HG03064 (cell line): ENCODE data around the gene REX1BD.

ENCODE experiments used
- ATAC-seq: cut with Tn5 transposase; IDR thresholded peaks from one replicate; pipeline ENCODE4 v1.9.1; 2021; ENCODE audit warnings: low read depth; ENCODE audit not compliant: unreplicated experiment

The REX1BD gene

DNA sequence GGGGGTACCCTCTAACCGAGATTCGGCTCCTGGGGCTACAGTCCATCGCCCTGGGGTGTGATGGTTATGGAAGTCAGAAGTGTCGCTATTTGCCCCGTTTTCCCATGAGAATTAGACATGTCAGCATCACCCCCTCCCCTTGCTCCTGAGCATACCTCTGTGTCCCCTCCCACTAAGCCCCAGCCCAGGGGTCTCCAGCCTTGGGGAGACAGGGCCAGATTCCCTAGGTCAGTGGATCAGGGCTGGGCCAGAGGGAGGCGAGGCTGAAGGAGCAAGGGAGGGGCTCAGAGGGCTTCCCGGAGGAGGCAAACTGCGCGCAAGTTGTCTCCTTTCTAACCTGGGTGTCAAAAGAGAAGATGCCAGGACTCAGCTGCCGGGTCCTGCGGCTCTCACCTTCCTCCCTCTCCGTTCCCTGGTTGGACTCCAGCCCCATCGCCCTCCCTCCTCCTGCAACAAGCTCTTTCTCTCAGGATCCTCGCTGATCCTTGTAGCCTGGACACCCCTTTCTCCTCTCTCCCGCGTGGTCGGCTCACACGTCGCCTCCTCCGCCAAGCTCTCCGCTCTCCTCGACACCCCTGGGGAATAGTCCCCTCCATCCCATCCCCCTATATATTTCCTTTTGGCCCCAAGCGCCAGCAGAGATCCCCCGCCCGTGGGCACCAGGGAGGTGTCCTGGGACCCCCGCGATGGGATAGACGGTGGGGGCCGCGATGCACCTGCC, 23.6 kb downstream of the REX1BD start:
- no peak for ATAC-seq

DNA sequence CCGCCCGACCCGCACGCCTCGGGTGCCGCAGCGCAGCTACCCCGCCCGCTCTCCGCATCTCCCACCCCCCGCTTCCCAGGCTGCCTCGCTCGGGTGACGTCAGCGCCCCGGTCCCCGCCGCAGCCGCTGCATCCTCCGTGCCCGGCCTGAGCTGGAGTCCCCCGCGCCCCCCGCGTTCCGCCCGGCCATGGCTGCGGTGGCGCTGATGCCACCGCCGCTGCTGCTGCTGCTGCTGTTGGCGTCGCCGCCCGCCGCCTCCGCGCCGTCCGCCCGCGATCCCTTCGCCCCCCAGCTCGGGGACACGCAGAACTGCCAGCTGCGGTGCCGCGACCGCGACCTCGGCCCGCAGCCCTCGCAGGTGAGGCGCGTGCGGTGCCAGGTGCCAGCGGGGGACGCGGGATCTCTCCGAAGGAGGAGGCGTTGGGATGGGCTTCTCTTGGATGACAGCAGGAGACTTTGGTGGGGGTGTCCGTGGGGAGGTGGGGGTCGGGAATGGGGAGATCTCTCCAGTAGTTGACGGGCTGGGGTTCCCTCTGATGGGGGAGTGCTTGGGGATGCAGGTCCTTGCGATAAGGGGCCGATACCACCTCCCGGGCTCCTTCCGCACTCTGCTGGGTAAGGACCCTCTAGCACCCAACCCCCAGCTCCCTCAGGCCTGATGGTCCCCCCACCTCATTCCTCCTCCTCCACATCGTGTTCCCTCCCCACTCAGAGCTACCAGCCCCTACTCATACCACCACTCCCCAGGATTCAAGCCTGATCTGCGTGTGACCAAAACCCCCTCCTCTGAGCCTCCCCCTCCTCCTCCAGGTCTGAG, 24.4 kb downstream of the REX1BD start, which contains the start of gene TMEM59L:
TMEM59L (plus strand) TSS at position 99 of the 817 bp plus-strand sequence; CDS start at position 188, 89 bp downstream.
- no peak for ATAC-seq

- no peak for ATAC-seq
These were observed 25.1 kb downstream of the REX1BD start for GRCh38 chr19:18613589-18614234.

DNA sequence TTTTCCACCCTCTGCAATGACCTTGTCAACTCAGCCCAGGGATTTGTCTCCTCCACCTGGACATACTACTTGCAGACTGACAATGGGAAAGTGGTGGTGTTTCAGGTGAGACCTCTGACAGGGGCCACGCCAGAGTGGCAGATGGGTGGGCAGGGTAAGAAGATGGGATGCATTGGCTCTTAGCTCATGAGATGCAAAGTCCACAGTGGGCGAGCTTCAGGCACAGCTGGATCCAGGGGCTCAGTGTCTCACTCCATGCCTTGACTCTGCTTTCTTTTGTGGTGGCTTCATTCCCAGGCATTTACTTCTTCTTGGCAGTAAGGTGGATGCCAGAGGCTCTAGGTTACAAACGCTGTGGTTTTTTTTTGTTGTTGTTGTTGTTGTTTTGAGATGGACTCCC, 27.4 kb downstream of the REX1BD start:
- ATAC-seq: no peak

DNA sequence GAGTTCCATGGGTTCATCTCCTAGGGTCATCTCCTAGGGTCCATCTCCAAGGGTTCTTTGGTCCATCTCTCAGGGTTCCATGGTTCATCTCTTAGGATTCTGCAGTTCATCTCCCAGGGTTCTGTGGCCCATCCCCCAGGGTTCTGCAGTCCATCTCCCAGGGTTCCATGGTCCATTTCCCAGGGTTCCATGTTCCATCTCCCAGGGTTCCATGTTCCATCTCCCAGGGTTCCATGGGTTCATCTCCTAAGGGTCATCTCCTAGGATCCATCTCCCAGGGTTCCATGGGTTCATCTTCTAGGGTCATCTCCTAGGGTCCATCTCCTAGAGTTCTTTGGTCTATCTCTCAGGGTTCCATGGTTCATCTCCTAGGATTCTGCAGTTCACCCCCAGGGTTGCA, 29.0 kb downstream of the REX1BD start:
- ATAC-seq: no peak

DNA sequence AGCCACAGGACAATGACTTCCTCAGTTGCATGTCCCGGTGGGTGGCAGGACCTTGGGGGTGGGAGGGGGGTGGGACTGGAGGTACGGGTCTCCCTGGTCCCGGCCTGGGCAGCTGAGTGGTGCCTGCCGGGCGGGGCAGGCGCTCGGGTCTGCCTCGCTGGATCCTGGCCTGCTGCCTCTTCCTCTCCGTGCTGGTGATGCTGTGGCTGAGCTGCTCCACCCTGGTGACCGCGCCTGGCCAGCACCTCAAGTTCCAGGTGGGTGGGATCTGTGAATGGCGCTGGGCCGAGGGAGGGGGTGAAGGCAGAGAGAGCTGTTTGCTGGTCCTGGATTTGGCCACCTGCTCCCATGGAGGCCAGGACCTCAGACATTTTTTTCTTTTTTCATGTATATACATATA, 29.6 kb downstream of the REX1BD start:
- ATAC-seq: no peak

GRCh38 chr19:18620311-18620710, 31.7 kb downstream of the REX1BD start:
- no peak for ATAC-seq

GRCh38 chr19:18620902-18621301, 32.3 kb downstream of the REX1BD start:
- ATAC-seq: no peak

DNA sequence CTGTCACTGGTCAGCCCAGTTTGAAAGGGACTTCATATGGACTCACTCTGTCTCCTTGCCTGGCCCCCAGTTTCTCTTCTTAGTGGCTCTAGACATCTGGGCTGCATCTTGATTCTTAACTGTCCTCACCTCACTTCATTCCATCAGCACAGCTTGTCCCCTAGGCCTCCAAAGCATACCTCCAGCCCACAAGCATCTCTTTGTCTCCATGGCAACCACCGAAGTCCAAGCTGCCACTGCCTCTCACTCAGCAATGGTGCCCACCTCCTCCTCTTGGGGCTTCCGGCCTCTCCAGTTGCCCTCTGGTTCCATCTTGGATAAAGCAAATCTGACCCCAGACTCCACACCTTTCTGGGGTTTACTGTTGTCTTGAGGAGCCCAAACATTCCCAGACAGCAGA, 38.3 kb downstream of the REX1BD start:
- ATAC-seq: no peak

DNA sequence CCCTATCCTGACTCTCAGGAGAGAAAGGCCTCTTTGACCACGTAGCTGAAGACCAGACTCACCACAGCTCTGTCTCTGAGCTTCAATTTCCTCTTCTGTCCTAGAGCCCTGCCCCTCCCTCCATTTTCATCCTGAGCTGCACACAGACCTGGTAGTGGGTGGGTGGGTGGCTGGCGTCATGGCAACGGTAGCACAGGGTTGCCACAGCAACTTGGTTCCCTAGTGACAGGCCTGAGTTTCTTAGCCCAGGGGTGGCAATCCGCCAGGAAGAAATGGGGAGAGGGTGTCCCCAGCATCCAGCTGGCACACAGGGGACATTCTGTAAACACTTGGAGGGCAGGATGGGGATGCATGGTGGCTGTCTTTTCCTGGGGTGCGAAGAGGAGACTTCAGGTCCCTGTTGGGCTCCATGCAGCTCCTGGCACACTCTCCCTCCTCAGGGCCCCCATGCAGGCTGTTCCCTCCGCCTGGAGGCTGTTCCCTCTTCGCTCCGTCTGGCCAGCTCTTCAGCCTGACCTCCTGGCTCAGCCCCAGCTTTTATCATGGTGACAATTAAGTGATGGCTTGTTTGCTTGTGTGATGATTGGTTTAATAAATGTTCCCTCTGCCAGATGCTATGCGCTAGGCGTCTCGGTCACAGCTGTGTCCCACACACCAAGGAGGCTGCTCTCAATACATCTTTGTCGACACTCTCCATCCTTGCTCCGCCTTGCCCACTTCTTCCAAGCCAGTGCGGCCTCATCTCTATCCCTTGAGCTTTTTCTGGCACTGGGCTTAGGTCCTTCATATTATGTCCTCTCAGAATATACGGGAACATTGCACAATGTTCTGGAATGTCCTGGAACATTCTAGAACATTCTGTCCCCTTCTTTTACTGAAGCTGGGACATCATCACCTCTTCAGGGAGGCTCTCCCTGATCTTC, 40.8 kb downstream of the REX1BD start:
- ATAC-seq: no peak

DNA sequence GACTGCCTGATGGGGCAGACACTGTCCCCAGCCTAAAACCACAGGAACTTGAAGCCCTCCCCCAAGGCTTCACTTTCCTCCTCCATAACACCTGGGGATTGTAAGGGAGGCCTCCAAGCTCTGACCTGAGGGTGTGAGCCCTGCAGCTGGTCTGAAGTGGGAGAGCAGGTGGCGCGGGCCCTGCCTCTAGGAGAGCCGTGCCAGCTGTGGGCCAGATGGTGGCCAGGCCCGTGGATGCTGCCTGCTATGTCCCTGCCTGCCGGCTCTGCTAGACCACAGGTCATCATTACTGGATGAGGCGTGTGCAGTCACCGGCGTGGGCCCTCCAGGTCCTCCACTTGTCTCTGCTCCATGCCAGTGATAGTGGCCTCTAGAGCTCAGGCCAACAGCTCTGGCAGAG, 44.7 kb downstream of the REX1BD start:
- ATAC-seq: no peak

DNA sequence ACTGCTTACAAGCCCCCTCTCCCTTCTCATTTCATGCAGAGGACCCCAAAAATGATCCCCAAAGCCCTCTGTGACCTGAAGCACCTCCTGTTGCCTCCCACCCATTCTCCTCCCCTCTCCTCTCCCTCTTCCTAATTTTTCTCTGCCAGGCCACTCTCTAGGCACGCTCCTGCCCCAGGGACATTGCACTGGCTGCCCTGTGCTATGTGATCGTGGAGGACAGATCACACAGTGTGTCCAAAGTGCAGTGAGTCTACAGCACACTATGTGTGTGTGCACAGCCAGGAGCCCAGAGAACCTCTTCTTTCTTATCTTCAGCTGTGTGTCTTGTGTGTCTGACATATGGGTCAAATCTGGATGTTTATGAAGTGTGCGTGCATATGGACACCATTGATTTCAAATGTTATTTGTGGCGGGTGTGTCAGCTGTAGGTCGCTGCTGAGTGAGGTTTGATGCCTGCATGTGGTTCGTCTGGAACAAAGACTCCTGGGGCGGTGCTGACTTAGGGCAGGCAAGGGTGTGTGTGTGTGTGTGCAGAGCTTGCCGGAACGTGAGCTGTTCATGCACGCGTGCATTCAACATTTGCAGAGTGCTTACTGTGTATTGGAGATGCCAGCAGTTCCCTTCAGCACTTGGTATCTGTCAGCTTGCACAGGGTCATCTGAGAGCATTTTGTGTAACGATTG, 46.2 kb downstream of the REX1BD start:
- ATAC-seq: no peak

DNA sequence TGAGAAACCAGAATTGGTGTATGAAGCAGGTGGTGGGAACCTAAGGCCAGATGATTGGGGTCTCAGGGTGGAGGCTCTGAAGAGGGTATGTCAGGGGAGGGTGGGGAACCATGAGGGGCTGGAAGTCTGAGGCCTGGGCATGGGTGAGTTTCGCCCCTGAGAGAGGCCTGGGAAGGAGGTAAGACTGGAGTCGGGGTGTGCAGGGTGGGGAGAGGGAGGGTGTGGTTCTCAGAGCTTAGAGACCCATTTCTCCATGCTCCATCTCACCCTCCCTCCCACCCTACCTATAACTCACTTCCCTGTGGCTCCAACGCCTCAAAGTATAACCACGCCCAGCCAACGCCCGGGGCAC, 47.2 kb downstream of the REX1BD start:
- no peak for ATAC-seq

- ATAC-seq: peak; percentile 82
These were observed 47.8 kb downstream of the REX1BD start for GRCh38 chr19:18636183-18636968.

DNA sequence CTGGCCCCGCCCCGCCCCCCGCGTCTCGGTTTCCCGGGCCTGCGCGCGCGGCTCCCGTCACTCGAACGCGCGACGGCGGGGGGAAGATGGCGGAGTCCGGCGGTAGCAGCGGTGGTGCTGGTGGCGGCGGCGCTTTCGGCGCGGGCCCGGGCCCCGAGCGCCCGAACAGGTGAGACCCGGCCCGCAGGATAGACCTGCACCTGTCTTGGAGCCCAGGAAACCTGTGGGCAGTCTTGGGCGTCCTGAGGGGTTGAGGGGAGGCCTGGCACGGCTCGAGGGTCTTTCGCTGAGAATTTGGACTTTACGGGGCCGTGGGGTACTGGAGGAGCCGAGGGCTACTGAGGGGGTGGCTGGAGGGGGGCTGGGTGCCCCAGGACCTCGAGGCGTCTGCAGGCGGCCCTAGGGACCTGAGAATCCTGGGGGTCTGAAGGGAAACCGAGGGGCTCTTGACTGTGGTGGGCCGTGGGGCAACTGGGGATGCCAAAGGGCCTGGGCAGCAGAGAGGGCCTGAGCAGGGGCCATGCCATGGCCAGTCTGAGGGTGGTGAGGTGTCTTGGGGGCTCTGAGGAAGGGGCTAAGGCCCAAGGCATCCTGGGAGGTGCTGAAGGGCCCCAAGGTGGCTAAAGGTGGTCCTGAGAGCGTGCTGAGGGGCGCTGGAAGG, 48.5 kb downstream of the REX1BD start, which contains the start of gene KLHL26:
KLHL26 (plus strand) TSS at position 60 of the 661 bp plus-strand sequence; CDS start at position 87, 27 bp downstream.
- ATAC-seq: no peak

DNA sequence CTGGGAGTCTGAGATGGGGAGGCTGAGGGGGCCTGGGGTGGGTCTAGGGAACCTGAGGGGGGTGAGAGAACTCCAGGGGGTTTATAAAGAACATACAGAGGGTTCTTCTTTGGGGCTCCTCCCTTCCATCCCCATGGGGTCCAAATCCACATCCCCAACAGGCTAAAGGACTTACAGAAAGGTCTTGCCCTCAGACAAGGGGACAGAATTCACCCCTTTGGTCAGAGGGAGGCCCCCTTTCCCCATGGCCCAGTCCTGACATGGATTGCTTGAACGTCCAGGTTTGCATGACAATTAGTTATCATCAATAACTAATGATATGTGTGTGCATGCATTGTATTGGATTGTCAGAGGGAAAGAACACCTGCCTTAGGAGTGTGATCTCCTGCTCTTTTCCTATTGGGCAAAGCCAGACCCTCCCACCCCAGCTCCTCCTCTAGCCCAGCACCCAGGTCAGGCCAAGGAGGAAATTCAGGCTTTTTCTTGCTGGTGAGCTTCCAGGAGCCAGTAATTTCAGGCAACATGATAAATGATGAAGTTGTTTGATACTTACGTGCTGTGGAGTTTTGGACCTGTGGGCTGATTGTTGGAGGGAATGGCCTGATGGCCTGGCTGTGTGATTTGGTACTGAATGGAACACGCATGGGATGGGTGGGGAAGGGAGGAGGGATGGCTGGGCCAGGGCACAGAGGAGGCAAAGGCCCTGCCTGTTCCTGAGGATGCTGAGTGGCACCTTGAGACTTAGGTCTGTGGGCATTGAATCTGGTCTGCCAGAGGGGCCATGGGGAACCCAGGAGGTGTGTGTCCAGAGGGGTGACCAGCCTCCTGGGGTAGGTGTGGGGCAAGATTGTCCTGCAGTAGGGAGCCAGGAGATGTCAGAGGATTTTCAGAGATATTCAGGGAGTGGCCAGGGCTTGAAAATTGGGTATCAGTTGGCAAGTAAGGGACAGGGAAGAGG, 49.4 kb downstream of the REX1BD start:
- no peak for ATAC-seq

- no peak for ATAC-seq
These were observed 51.2 kb downstream of the REX1BD start for GRCh38 chr19:18639706-18640243.
